Measurements from ENCODE around the gene AKAP11.

DNA sequence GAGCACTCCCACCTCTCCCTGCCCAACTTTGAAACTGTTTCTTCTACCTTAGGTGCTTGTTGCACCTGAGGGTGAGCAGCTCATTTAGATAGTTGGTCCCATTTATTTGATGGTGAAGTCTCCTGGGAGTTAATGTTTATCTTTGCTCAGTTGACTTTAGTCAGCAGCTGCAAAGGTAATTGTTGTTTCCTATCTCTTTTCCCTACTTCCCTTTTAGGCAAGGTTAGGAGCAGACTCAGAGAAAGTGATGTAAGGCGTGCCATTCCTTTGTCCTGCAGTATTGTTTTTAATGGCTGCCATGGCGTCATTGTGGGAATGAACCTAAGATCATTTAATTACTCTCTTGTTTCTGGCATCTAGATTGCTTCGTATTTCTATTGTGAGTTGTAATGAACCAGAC lies 11.6 kb downstream of the AKAP11 start:
- TF ChIP-seq CTCF (IDR thresholded peaks at IDR 0.05) (no peak), POLR2A (IDR thresholded peaks at IDR 0.05) (no peak)
